Astrocyte (in vitro differentiated cells and primary cell): ENCODE measurements around the gene PEX10.

ENCODE experiments used
- CTCF ChIP-seq: IDR thresholded peaks from 2 replicates; pipeline ENCODE4 v1.5.1; 2011; ENCODE audit warnings: low read depth, mild to moderate bottlenecking, inconsistent platforms, low read length, moderate library complexity; ENCODE audit not compliant: insufficient read depth
- EZH2 ChIP-seq: IDR thresholded peaks from 2 replicates; pipeline ENCODE4 v1.6.1; 2012; ENCODE audit warnings: mild to moderate bottlenecking, low read length, inconsistent platforms; ENCODE audit not compliant: insufficient read depth

GRCh38 chr1:2436876-2437275 lies 24.5 kb upstream of the PEX10 start:
- TF ChIP-seq CTCF (no peak), EZH2 (no peak)
